Epidermal melanocyte (primary cell): Measurements from ENCODE around the gene QKI.
"Not testable (repeated sequence)": the region's sequence is repeated elsewhere in the genome, so short reads cannot be mapped to it uniquely, and the experiment has no call there.

Experiments
- DNase-seq: peaks from one replicate; pipeline ENCODE4 v3.0.0; 2011; ENCODE audit warnings: low spot score; ENCODE audit not compliant: insufficient read length

Gene QKI

DNA sequence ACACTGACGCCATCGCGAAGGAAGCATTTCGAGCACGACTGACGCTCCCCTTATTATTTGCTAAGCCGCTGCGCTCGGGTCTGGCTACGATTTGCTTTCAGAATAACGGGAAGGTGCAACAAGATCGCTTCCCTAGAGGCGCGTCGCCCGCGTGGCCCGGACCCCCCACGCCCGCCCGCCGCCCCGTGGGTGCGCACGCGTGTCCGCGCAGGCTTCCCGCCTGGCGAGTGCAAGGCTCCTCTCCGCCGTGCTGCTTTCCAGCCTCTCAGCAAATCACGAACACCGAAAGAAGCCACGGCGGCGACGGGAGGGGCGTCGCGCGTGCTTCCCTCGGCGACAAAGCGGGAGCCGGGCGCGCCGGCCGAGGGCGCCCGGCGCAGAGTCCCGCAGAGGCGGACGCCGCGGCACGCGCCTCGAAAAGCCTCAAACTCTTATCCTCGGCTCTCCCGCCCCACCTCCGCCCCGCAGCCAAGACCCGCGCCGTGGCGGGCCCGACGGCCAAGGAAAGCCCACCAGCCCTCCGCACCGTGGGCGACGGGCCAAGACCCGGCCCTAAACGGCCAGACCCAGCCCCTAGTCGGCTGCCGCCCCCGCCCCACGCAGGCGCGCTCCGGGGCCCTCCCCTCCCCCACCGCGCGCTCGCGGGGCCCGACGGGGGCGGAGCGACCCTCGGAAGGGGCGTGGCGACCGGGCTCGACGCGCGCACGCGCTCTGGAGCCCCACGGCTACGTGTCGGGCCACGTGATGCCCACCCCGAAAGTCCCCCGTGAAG, 987 bp upstream of the QKI start:
- DNase-seq: peak; percentile 96

GRCh38 chr6:163414946-163415619, 565 bp downstream of the QKI start:
- DNase-seq: no peak

GRCh38 chr6:163415620-163416556, 1.4 kb downstream of the QKI start:
- no peak for DNase-seq

- peak; percentile 73 for DNase-seq
Observed at GRCh38 chr6:163416557-163417253, 2.2 kb downstream of the QKI start.

- DNase-seq: no peak
Observed at GRCh38 chr6:163417595-163417994, 3.1 kb downstream of the QKI start.

DNA sequence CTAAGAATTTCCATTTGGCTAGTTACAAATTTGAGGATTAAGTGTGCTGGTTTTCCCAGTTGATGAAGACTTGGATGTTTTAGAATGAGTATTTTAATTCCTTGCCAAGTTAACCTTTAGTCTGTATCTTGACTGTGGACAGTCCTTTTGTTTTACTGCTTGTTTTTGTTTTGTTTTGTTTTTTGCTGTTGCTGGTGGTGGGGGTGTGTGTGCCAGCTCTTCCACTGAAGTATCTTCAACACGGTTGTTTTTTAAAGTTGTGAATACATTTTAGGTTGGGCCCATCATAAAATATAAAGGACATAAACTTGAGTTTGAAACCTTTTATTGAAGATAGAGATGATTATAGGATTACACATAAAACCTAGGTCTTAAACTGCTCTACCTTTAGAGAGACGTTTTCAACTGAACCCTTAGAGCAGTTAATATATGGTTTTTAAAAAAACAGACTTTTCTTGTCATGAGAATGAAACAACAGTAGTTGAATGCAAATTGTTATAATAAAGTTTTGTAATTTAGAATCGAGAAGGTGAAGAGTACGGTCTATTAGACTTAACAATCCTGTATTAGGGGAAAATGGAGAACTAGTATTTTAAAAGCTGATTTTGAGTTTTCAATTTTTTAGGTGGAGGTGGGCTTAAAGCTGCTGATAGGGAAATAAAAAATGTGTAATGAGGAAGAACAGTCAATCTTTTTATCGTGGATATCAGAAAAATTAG, 4.0 kb downstream of the QKI start:
- DNase-seq: no peak

GRCh38 chr6:163419413-163420288, 5.1 kb downstream of the QKI start:
- no peak for DNase-seq

DNA sequence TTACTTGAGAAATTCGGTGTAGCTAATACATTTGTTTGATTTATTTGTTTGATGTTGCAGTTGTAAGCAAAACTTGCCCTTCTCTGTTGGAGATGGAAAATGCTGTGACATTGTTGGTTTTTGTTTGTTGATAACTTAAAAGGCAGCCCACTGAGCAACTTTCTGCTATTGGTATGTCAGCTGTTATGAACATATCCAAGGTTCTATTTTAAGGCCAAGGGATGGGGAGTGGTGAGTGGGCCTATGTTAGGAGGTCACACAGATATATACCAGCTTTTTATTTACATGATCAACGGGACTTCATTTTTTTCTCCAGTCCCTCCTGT, 5.7 kb downstream of the QKI start:
- no peak for DNase-seq

DNA sequence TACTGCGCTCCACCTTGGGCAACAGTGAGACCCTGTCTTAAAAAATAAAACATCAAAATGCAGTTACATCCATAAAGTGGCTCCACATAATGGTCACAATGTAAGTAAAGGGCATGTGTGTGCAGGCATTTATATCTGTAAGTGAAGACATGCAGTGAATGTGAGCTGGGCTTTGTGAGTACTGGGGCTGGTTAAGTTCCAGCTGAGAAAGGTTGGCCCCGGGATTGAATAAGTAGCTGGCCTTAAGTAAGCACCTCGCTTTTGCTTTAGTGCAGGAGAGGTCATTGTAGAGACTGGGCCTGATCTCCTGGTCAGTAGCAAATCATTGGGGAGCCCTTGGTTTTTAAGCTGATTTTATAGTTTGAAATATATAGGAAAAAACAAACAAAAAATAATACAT, 8.0 kb downstream of the QKI start:
- DNase-seq: no peak

DNA sequence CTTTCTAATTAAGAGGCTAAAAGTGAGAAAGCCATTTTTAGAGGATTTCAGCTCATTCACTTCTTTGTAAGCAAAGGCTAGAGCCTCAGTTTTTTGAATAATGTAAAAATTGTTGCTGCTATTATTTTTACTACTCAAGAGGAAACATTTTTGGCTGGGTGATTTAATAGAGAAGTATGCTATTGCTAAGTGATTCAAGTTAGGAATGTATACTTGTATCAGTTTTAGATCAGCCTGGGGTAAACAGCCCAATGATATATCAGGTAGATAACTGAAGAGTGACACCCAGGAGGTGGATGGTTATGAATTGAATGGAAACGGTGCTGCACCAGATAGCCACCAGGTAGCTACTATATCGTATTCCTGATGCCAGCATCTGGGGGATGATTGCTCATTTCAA, 9.2 kb downstream of the QKI start:
- DNase-seq: no peak

DNA sequence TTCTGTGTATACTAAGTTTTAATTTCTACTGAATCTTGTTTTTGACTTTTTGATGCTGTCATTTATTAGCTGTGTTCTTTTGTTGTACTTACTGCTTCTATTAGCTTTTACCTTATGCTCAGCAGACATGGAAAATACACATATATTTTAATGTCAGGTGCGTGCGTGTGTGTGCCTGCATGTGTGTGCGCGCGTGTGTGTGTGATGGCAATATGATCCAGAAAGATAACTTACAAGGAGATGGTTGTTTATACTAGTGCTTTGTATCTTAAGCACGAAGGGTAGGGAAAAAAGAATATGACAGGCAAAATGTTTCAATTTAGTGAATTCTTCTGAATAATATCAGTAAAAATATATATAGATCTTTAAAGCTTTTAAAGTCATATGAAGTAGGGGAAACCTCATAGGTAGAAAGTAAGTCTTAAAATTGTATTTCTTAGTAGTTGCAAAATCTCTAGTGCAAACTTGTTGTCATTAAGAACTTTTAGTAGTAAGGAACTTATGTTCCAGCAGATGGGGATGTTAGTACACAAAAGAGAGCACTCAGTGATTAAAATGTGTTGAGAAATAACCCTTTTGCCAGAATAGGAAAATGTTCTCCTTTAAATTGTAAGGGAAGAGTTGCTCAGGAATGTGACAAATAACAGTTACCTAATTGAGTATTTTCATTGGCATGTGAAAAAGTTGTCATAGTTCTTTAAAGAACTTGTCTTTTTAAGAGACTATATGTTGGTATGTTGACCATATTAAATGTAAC, 13.2 kb downstream of the QKI start:
- DNase-seq: no peak

- DNase-seq: no peak
Observed at GRCh38 chr6:163428373-163428772, 13.9 kb downstream of the QKI start.

DNA sequence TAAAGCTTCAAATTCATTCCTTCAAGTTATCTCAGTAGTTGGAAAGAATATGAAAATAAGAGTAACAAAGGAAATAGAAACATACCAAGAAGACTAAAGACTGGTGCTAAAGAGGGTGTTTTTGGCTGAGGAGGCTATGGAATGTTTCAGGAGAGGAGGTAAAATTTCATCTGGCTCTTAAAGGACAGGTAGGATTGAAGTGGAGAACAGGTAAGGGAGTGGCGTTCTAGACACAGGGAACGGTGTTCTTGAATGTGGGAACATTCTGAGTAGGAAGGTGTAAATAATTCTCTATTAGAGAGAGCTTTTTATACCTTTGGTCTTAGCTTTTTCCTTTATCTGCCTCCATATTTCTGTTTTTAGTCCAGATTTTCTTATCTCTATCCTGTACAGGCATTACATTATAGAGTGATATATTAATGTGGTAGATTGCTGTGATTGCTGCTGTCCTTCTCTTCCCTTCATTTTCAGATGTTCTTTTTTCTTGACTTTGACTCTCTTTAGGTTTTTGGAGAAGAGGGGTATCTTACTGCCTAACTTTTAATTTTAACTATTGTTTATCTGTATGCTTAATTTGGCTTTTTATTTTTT, 15.4 kb downstream of the QKI start:
- DNase-seq: no peak

DNA sequence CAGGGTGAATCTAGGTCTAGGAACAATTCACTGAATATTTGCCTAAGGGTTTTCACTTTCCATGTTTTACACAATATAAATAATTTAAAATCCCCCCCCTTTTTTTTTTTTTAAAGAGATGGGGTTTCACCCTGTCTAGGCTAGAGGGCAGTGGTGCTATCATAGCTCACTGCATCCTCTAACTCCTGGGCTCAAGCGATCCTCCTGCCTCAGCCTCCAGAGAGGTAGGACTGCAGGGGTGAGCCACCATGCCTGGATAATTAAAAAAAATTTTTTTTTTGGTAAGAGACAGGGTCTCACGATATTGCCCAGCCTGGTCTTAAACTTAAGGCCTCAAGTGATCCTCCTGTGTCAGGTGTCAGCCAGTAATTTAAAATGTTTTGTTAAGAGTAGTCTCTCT, 17.8 kb downstream of the QKI start:
- no peak for DNase-seq

DNA sequence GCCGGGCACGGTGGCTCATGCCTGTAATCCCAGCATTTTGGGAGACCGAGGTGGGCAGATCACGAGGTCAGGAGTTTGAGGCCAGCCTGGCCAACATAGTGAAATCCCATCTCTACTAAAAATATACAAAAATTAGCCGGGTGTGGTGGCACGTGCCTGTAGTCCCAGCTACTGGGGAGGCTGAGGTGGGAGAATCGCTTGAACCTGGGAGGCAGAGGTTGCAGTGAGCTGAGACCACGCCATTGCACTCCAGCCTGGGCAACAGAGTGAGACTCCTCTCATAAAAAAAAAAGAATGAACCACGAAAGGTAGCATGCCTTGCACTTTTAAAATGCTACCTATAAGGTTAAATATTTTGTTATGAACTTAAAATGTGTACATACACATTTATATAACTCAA, 19.0 kb downstream of the QKI start:
- DNase-seq: not testable (repeated sequence)

- DNase-seq: no peak
Observed at GRCh38 chr6:163435023-163435422, 20.5 kb downstream of the QKI start.

DNA sequence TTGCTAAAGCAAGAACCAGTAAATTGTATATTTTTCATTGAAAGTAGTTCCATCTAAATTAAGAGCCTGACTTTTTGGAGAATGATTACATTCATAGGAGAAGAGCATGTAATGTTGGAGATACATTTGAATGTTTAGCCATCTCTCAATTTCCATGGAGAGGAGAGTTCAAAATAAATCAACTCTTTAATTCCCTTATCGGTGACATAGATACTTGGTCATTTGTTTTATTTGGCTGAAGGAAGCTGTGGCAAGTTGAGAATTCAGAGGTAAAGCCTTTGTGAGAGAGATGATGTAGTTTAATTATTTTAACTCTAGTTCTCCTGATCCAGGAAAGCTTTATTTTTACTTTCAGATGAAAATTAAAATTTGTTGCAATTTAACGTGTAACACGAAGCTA, 22.3 kb downstream of the QKI start:
- no peak for DNase-seq

- DNase-seq: no peak
Observed at GRCh38 chr6:163437466-163437865, 22.9 kb downstream of the QKI start.
